CD4-positive, alpha-beta T cell (primary cell): ENCODE data around the gene PTPRM. TPM values are rescaled to one million over a fixed set of nuclear protein-coding genes. Genes with fewer than 3 reads are reported as not detected.

Experiments
- ATAC-seq: fragments of 200-7000 bp; cut with Tn5 transposase; one replicate; pipeline ENCODE4 v1.10.0; 2022; ENCODE audit warnings: mild to moderate bottlenecking; ENCODE audit not compliant: poor library complexity
- CTCF ChIA-PET: fragments of 350-600 bp; sonication (Branson Sonifier 250); formaldehyde crosslinking; loops from one replicate; lab custom pipeline; 2021; ENCODE audit warnings: antibody characterized with exemption, inconsistent platforms; lab: Charles Lee
- POLR2A ChIA-PET: fragments of 350-600 bp; sonication (Branson Sonifier 250); formaldehyde crosslinking; loops from one replicate; lab custom pipeline; 2021; ENCODE audit warnings: antibody characterized with exemption, inconsistent platforms; lab: Charles Lee
- DNase-seq, 14 experiments: peaks; one replicate each; pipeline ENCODE4 v3.0.0-alpha.2; 2013 to 2020; ENCODE audit warnings: mixed read lengths in 2 of 14
- H3K27ac ChIP-seq, 2 donors: one replicate each; pipeline versions ENCODE4 v1.5.1 to v1.7.0; 2013; ENCODE audit warnings: low read length in 2 of 2, low read depth in 1 of 2, mild to moderate bottlenecking in 1 of 2
- H3K27me3 ChIP-seq, 2 experiments: 1 replicate in 1 of 2; 2 replicates in 1 of 2; pipeline versions ENCODE4 v1.6.1 to v1.7.0; 2013; ENCODE audit warnings: low read length in 2 of 2, control low read depth in 1 of 2, mild to moderate bottlenecking in 1 of 2, moderate library complexity in 1 of 2; ENCODE audit not compliant: insufficient read depth in 2 of 2, control insufficient read depth in 1 of 2
- H3K36me3 ChIP-seq: one replicate; pipeline ENCODE4 v1.6.1; 2013; ENCODE audit warnings: low read length, control low read depth; ENCODE audit not compliant: insufficient read depth
- H3K4me1 ChIP-seq: one replicate; pipeline ENCODE4 v1.6.1; 2013; ENCODE audit warnings: low read length, control low read depth; ENCODE audit not compliant: insufficient read depth
- H3K4me3 ChIP-seq: one replicate; pipeline ENCODE4 v1.5.1; 2013; ENCODE audit warnings: mild to moderate bottlenecking, low read length, moderate library complexity
- H3K9me3 ChIP-seq, 2 experiments: 1 replicate in 1 of 2; 2 replicates in 1 of 2; pipeline versions ENCODE4 v1.6.1 to v1.7.0; 2013; ENCODE audit warnings: low read length in 2 of 2, mild to moderate bottlenecking in 2 of 2, control low read depth in 1 of 2, moderate library complexity in 1 of 2; ENCODE audit not compliant: control insufficient read depth in 1 of 2, insufficient read depth in 1 of 2
- H3K27ac Mint-ChIP-seq: one replicate; pipeline ENCODE4 v1.8.0; 2020; ENCODE audit warnings: mixed read lengths
- H3K27me3 Mint-ChIP-seq: one replicate; pipeline ENCODE4 v1.8.0; 2021; ENCODE audit warnings: mixed read lengths
- H3K36me3 Mint-ChIP-seq: one replicate; pipeline ENCODE4 v1.8.0; 2021; ENCODE audit warnings: low read depth, mixed read lengths
- H3K4me1 Mint-ChIP-seq: one replicate; pipeline ENCODE4 v1.8.0; 2021; ENCODE audit warnings: low read depth, mixed read lengths
- H3K4me3 Mint-ChIP-seq: one replicate; pipeline ENCODE4 v1.8.0; 2020; ENCODE audit warnings: mild to moderate bottlenecking, mixed read lengths
- H3K9me3 Mint-ChIP-seq: one replicate; pipeline ENCODE4 v1.8.0; 2020; ENCODE audit warnings: mixed read lengths
- CTCF ChIP-seq: fragments of 200-600 bp; IDR thresholded peaks from one replicate; pipeline ENCODE4 v1.8.0; 2022; ENCODE audit warnings: antibody characterized with exemption, mild to moderate bottlenecking
- intact Hi-C, 2 experiments: fragments of 100-400 bp; cut with DNase I in 1 of 2; cut with micrococcal nuclease in 1 of 2; formaldehyde crosslinking; loops; one replicate each; pipeline versions ENCODE4 v1.15.1 to v1.9.0; 2023 to 2025; cut with DNase I, micrococcal nuclease
- total RNA-seq, 174 experiments: library from RNA in 2 of 174; stranded (reverse) in 2 of 174; gene quantifications; one replicate each; pipeline ENCODE4 v1.2.3 and lab custom pipeline; 2021 to 2026

The PTPRM gene
- total RNA-seq, 2 experiments from 2014 or later: 21.7 to 21.9 TPM

- no peaks in the 10 kb centered on the region for H3K27me3 ChIP-seq
- no peak overlapping the region for H3K27ac ChIP-seq
- no peaks in the 10 kb centered on the region for H3K9me3 ChIP-seq
- POLR2A ChIA-PET: no interaction called here
- ATAC-seq (no peak), DNase-seq (no peak)
- Mint-ChIP-seq H3K9me3 (no peaks in the 10 kb centered on the region), H3K27me3 (no peaks in the 10 kb centered on the region), H3K36me3 (no peaks in the 10 kb centered on the region), H3K27ac (no peak overlapping the region), H3K4me1 (no peaks in the 10 kb centered on the region), H3K4me3 (no peak overlapping the region)
- H3K4me1 ChIP-seq: no peaks in the 10 kb centered on the region
- no peak overlapping the region for H3K4me3 ChIP-seq
- CTCF ChIA-PET: no interaction called here
- no peaks in the 10 kb centered on the region for H3K36me3 ChIP-seq
- TF ChIP-seq CTCF: no peak
- intact Hi-C loops: no loop called here
These were observed 788.9 kb downstream of the PTPRM start for GRCh38 chr18:8356001-8356400.

- Mint-ChIP-seq H3K27ac (no peak overlapping the region), H3K4me3 (no peak overlapping the region)
- intact Hi-C loops: no loop called here
These were observed 790.2 kb downstream of the PTPRM start for GRCh38 chr18:8357320-8357719.

GRCh38 chr18:8358033-8358765 is 791.1 kb downstream of the PTPRM start:
- CTCF ChIA-PET: no interaction called here

More at GRCh38 chr18:8357320-8357719, 790.2 kb downstream of the PTPRM start:
- Histone ChIP-seq H3K4me3 (no peak overlapping the region), H3K27me3 (no peaks in the 10 kb centered on the region), H3K27ac (no peak overlapping the region), H3K36me3 (no peaks in the 10 kb centered on the region), H3K4me1 (no peaks in the 10 kb centered on the region), H3K9me3 (no peaks in the 10 kb centered on the region)
- Mint-ChIP-seq H3K27me3 (no peaks in the 10 kb centered on the region), H3K4me1 (no peaks in the 10 kb centered on the region), H3K9me3 (no peaks in the 10 kb centered on the region), H3K36me3 (no peaks in the 10 kb centered on the region)
- no peak for TF ChIP-seq CTCF
- ChIA-PET CTCF (no interaction called here), POLR2A (no interaction called here)
- DNase-seq: no peak
- no peak for ATAC-seq

More at GRCh38 chr18:8358033-8358765, 791.1 kb downstream of the PTPRM start:
- H3K27me3 ChIP-seq: no peaks in the 10 kb centered on the region
- no peaks in the 10 kb centered on the region for H3K9me3 Mint-ChIP-seq
- POLR2A ChIA-PET: no interaction called here
- TF ChIP-seq CTCF: no peak
- intact Hi-C loops: no loop called here
- H3K27ac Mint-ChIP-seq: no peak overlapping the region
- H3K27me3 Mint-ChIP-seq: no peaks in the 10 kb centered on the region
- H3K4me1 ChIP-seq: no peaks in the 10 kb centered on the region
- DNase-seq: no peak
- no peaks in the 10 kb centered on the region for H3K36me3 Mint-ChIP-seq
- no peaks in the 10 kb centered on the region for H3K4me1 Mint-ChIP-seq
- H3K27ac ChIP-seq: no peak overlapping the region
- H3K4me3 ChIP-seq: no peak overlapping the region
- H3K9me3 ChIP-seq: no peaks in the 10 kb centered on the region
- no peaks in the 10 kb centered on the region for H3K36me3 ChIP-seq
- H3K4me3 Mint-ChIP-seq: no peak overlapping the region
- ATAC-seq: no peak
